ENCODE results near the gene ANGPTL2. TPM values are rescaled to one million over a fixed set of nuclear protein-coding genes. Genes with fewer than 3 reads are reported as not detected.

The ANGPTL2 gene
- total and polyA plus RNA-seq, 9 donors: 36.5 to 104 (median 68.6) TPM

- Histone ChIP-seq H3K9me3 (replicated peaks; ENCODE audit: control insufficient read depth, low read depth, low read length) (no peaks in the 10 kb centered on the region), H3K4me1 (ENCODE audit: control insufficient read depth, insufficient read depth, low read length) (peaks cover 30% of the 10 kb centered on the region), H3K4me3 (ENCODE audit: low read length) (no peak overlapping the region), H3K27ac (ENCODE audit: low read length) (no peak overlapping the region), H3K36me3 (ENCODE audit: control insufficient read depth, insufficient read depth, low read length) (peaks cover 35% of the 10 kb centered on the region), H3K27me3 (ENCODE audit: control insufficient read depth, insufficient read depth, low read length) (no peaks in the 10 kb centered on the region)
- WGBS (ENCODE audit: insufficient coverage): 69% methylated on average over 5 of the region's 5 CpGs
- DNase-seq: no peak
Measured at GRCh38 chr9:127109212-127109711, 13.2 kb downstream of the ANGPTL2 start.

GRCh38 chr9:127107929-127108876, 14.2 kb downstream of the ANGPTL2 start:
- no peak overlapping the region for H3K27ac ChIP-seq (ENCODE audit: low read length)
- peaks cover 28% of the 10 kb centered on the region for H3K4me1 ChIP-seq (ENCODE audit: control insufficient read depth, insufficient read depth, low read length)
- no peaks in the 10 kb centered on the region for H3K27me3 ChIP-seq (ENCODE audit: control insufficient read depth, insufficient read depth, low read length)
- peaks cover 44% of the 10 kb centered on the region for H3K36me3 ChIP-seq (ENCODE audit: control insufficient read depth, insufficient read depth, low read length)
- H3K9me3 ChIP-seq (replicated peaks; ENCODE audit: control insufficient read depth, low read depth, low read length): no peaks in the 10 kb centered on the region
- no peak for DNase-seq
- H3K4me3 ChIP-seq (ENCODE audit: low read length): no peak overlapping the region
- 93% methylated on average over 36 of the region's 38 CpGs for WGBS (ENCODE audit: insufficient coverage)

GRCh38 chr9:127107171-127107928, 15.1 kb downstream of the ANGPTL2 start:
- no peak for DNase-seq
- Histone ChIP-seq H3K9me3 (replicated peaks; ENCODE audit: control insufficient read depth, low read depth, low read length) (no peaks in the 10 kb centered on the region), H3K36me3 (ENCODE audit: control insufficient read depth, insufficient read depth, low read length) (peaks cover 50% of the 10 kb centered on the region), H3K4me1 (ENCODE audit: control insufficient read depth, insufficient read depth, low read length) (peaks cover 20% of the 10 kb centered on the region), H3K4me3 (ENCODE audit: low read length) (no peak overlapping the region), H3K27me3 (ENCODE audit: control insufficient read depth, insufficient read depth, low read length) (no peaks in the 10 kb centered on the region), H3K27ac (ENCODE audit: low read length) (no peak overlapping the region)
- 66% methylated on average over 5 of the region's 11 CpGs for WGBS (ENCODE audit: insufficient coverage)

GRCh38 chr9:127106466-127106855, 16.0 kb downstream of the ANGPTL2 start:
- Histone ChIP-seq H3K4me1 (ENCODE audit: control insufficient read depth, insufficient read depth, low read length) (peaks cover 15% of the 10 kb centered on the region), H3K27ac (ENCODE audit: low read length) (no peak overlapping the region), H3K9me3 (replicated peaks; ENCODE audit: control insufficient read depth, low read depth, low read length) (no peaks in the 10 kb centered on the region), H3K4me3 (ENCODE audit: low read length) (no peak overlapping the region), H3K36me3 (ENCODE audit: control insufficient read depth, insufficient read depth, low read length) (peaks cover 50% of the 10 kb centered on the region), H3K27me3 (ENCODE audit: control insufficient read depth, insufficient read depth, low read length) (no peaks in the 10 kb centered on the region)
- DNase-seq: no peak
- 76% methylated on average over 2 of the region's 4 CpGs for WGBS (ENCODE audit: insufficient coverage)

GRCh38 chr9:127105805-127106465, 16.5 kb downstream of the ANGPTL2 start:
- Histone ChIP-seq H3K9me3 (replicated peaks; ENCODE audit: control insufficient read depth, low read depth, low read length) (no peaks in the 10 kb centered on the region), H3K4me3 (ENCODE audit: low read length) (no peak overlapping the region), H3K27me3 (ENCODE audit: control insufficient read depth, insufficient read depth, low read length) (no peaks in the 10 kb centered on the region), H3K36me3 (ENCODE audit: control insufficient read depth, insufficient read depth, low read length) (peaks cover 56% of the 10 kb centered on the region), H3K4me1 (ENCODE audit: control insufficient read depth, insufficient read depth, low read length) (peaks cover 15% of the 10 kb centered on the region), H3K27ac (ENCODE audit: low read length) (no peak overlapping the region)
- WGBS (ENCODE audit: insufficient coverage): 80% methylated on average over 1 of the region's 7 CpGs
- DNase-seq: no peak

- Histone ChIP-seq H3K9me3 (replicated peaks; ENCODE audit: control insufficient read depth, low read depth, low read length) (no peaks in the 10 kb centered on the region), H3K36me3 (ENCODE audit: control insufficient read depth, insufficient read depth, low read length) (peaks cover 60% of the 10 kb centered on the region), H3K27me3 (ENCODE audit: control insufficient read depth, insufficient read depth, low read length) (no peaks in the 10 kb centered on the region), H3K4me1 (ENCODE audit: control insufficient read depth, insufficient read depth, low read length) (peaks cover 11% of the 10 kb centered on the region), H3K4me3 (ENCODE audit: low read length) (no peak overlapping the region), H3K27ac (ENCODE audit: low read length) (no peak overlapping the region)
- no peak for DNase-seq
- 81% methylated on average over 6 of the region's 7 CpGs for WGBS (ENCODE audit: insufficient coverage)
Measured at GRCh38 chr9:127104581-127105311, 17.7 kb downstream of the ANGPTL2 start.

- Histone ChIP-seq H3K4me3 (ENCODE audit: low read length) (no peak overlapping the region), H3K4me1 (ENCODE audit: control insufficient read depth, insufficient read depth, low read length) (peaks cover 8% of the 10 kb centered on the region), H3K27me3 (ENCODE audit: control insufficient read depth, insufficient read depth, low read length) (no peaks in the 10 kb centered on the region), H3K36me3 (ENCODE audit: control insufficient read depth, insufficient read depth, low read length) (peaks cover 71% of the 10 kb centered on the region), H3K27ac (ENCODE audit: low read length) (no peak overlapping the region), H3K9me3 (replicated peaks; ENCODE audit: control insufficient read depth, low read depth, low read length) (no peaks in the 10 kb centered on the region)
- no peak for DNase-seq
- WGBS (ENCODE audit: insufficient coverage): 100% methylated on average over 1 of the region's 2 CpGs
Measured at GRCh38 chr9:127102788-127103187, 19.6 kb downstream of the ANGPTL2 start.

GRCh38 chr9:127102176-127102575, 20.3 kb downstream of the ANGPTL2 start:
- Histone ChIP-seq H3K27ac (ENCODE audit: low read length) (no peak overlapping the region), H3K9me3 (replicated peaks; ENCODE audit: control insufficient read depth, low read depth, low read length) (no peaks in the 10 kb centered on the region), H3K4me1 (ENCODE audit: control insufficient read depth, insufficient read depth, low read length) (peaks cover 2% of the 10 kb centered on the region), H3K27me3 (ENCODE audit: control insufficient read depth, insufficient read depth, low read length) (no peaks in the 10 kb centered on the region), H3K36me3 (ENCODE audit: control insufficient read depth, insufficient read depth, low read length) (peaks cover 65% of the 10 kb centered on the region), H3K4me3 (ENCODE audit: low read length) (no peak overlapping the region)
- no peak for DNase-seq

- H3K27me3 ChIP-seq (ENCODE audit: control insufficient read depth, insufficient read depth, low read length): no peaks in the 10 kb centered on the region
- DNase-seq: no peak
- H3K27ac ChIP-seq (ENCODE audit: low read length): no peak overlapping the region
- no CpG with 5 or more reads among the region's 3 CpGs for WGBS (ENCODE audit: insufficient coverage)
- peaks cover 13% of the 10 kb centered on the region for H3K4me1 ChIP-seq (ENCODE audit: control insufficient read depth, insufficient read depth, low read length)
- H3K9me3 ChIP-seq (replicated peaks; ENCODE audit: control insufficient read depth, low read depth, low read length): no peaks in the 10 kb centered on the region
- peaks cover 45% of the 10 kb centered on the region for H3K36me3 ChIP-seq (ENCODE audit: control insufficient read depth, insufficient read depth, low read length)
- no peak overlapping the region for H3K4me3 ChIP-seq (ENCODE audit: low read length)
Measured at GRCh38 chr9:127099664-127100063, 22.8 kb downstream of the ANGPTL2 start.
